Skeletal muscle tissue (tissue), 4 donors: ENCODE results near the gene P2RY6. TPM values are rescaled to one million over a fixed set of nuclear protein-coding genes. Genes with fewer than 3 reads are reported as not detected.

Source experiments
- H3K27ac ChIP-seq: one replicate; pipeline ENCODE4 v1.7.0; 2013; ENCODE audit warnings: mild to moderate bottlenecking, low read depth, low read length, inconsistent platforms
- H3K27me3 ChIP-seq, 3 donors: one replicate each; pipeline ENCODE4 v1.7.0; 2013; ENCODE audit warnings: low read length in 3 of 3; ENCODE audit not compliant: control insufficient read depth in 3 of 3, insufficient read depth in 3 of 3
- H3K36me3 ChIP-seq, 3 donors: one replicate each; pipeline ENCODE4 v1.7.0; 2013; ENCODE audit warnings: low read length in 3 of 3; ENCODE audit not compliant: control insufficient read depth in 3 of 3, insufficient read depth in 3 of 3
- H3K4me1 ChIP-seq, 3 donors: one replicate each; pipeline ENCODE4 v1.7.0; 2013; ENCODE audit warnings: low read length in 3 of 3, mild to moderate bottlenecking in 3 of 3; ENCODE audit not compliant: control insufficient read depth in 3 of 3, insufficient read depth in 3 of 3
- H3K4me3 ChIP-seq, 3 donors: one replicate each; pipeline ENCODE4 v1.7.0; 2013; ENCODE audit warnings: low read length in 3 of 3
- H3K9ac ChIP-seq, 3 donors: one replicate each; pipeline ENCODE4 v1.7.0; 2013; ENCODE audit warnings: low read length in 3 of 3, mild to moderate bottlenecking in 3 of 3, moderate library complexity in 2 of 3, low read depth in 1 of 3
- H3K9me3 ChIP-seq, 3 donors: one replicate each; pipeline ENCODE4 v1.7.0; 2013; ENCODE audit warnings: low read length in 3 of 3; ENCODE audit not compliant: control insufficient read depth in 3 of 3
- total RNA-seq: library from RNA; depleted of rRNA; stranded (reverse); fragments of >200 nt; gene quantifications from one replicate; pipeline ENCODE4 v1.2.3, GENCODE V29; 2014
- donor health status: Osteomylitis.

Gene P2RY6
- total RNA-seq, 1 donor from 2014 or later, result 2.1 TPM

DNA sequence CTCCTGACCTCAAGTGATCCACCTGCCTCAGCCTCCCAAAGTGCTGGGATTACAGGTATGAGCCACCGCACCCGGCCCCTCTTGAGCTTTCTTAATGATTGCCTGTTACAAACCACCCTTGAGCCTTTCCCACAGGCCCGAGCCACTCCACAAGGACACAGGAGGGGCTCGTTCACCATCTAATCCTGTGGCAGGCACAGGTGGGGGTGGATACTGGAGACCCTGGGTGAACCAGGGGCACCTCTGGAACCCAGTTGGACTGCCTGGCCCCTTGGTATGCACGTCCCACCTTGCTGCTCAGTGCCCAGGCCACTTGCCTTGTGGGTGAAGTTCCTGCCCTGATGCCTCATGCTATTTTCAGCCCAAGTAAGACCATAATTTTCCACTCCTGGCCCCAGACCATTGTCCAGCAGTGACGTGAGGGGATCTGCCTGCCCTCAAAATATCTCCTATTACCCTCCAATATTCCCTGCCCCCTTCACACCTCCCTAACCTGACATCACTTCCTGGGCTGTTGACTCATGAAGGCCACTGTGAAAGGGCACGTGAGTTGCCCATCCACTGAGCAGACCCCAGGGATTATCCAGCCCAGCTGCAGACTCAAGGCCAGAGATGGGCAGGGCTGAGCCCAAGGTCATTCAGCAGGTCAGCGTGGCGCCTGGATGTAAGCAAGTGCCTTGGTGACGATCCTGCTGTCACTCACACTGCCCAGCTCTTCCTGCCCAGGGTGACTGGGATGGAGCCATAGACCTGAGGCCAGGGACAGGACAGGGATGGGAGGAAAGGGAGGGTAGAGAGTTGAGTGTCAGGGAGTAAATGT lies 34.5 kb upstream of the P2RY6 start:
- Histone ChIP-seq H3K27me3 (no peaks in the 10 kb centered on the region), H3K9ac (peak overlapping the region; percentile 68 to 81 (median 72)), H3K9me3 (no peaks in the 10 kb centered on the region), H3K36me3 (peaks cover 6 to 15% (median 13%) of the 10 kb centered on the region in 3 donors), H3K4me3 (peak overlapping the region in 2 of 3 donors; percentile 6 to 60), H3K27ac (peak overlapping the region; percentile 96), H3K4me1 (peaks cover 82 to 98% (median 97%) of the 10 kb centered on the region in 3 donors)

DNA sequence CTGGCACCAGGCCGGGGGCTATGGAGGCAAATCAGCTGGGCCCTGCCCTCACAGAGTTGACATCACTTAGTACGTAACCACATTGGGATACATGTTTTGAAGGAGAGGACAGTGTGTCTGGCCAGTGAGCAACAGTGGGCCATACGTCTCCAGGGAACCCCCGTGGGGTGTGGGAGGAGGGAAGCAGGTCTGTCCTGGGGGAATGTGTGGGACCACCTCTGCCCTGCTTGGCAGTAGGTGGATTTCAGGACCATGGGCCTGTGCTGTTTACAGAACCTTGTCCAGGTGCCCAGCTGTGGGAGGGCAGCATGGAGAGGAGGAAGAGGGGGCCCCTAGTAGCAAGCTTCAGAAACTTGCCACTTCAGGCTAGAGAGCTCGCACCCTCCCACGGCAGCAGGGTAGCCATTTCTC lies 33.0 kb upstream of the P2RY6 start:
- H3K4me3 ChIP-seq, result peak overlapping the region in 1 of 3 donors; percentile 6
- H3K27ac ChIP-seq, result peak overlapping the region; percentile 96
- H3K36me3 ChIP-seq, result peaks cover 6 to 13% (median 10%) of the 10 kb centered on the region in 3 donors
- no peaks in the 10 kb centered on the region for H3K9me3 ChIP-seq
- H3K27me3 ChIP-seq, result no peaks in the 10 kb centered on the region
- H3K9ac ChIP-seq, result peak overlapping the region; percentile 66 to 81 (median 74)
- H3K4me1 ChIP-seq, result peaks cover 80 to 90% (median 89%) of the 10 kb centered on the region in 3 donors

DNA sequence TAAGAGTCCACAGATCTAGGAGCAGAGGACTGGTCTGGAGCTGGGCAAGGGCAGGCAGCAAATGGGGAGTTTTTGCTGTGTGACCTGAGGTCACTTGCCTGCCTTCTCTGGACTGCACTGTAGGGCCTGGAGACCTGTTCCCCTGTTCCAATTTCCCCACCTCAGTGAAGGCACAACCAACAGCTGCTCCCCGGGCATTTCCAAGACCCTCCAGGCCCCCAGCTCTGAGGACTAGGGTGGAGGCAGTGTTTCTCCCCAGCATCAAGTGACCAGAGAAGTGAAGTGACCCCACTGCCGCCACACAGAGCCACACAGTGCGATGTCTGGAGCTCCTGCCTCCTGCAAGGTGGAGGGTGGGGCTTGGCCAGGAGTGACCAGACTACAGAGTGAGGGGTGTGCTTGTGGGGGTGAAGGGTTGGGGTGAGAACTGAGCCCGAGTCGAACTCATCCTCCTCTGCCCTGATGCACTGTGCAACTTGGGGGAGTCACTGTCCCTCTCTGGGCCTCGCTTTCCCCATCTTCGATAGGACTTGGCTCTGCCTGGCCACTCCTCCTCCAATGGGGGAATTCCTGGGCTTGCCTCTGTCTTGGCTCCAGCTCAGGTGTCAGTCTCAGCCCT lies 32.5 kb upstream of the P2RY6 start:
- H3K27ac ChIP-seq, result peak overlapping the region; percentile 96
- H3K9me3 ChIP-seq, result no peaks in the 10 kb centered on the region
- peak overlapping the region in 2 of 3 donors; percentile 74 to 81 for H3K9ac ChIP-seq
- no peaks in the 10 kb centered on the region for H3K27me3 ChIP-seq
- peaks cover 74 to 84% (median 83%) of the 10 kb centered on the region in 3 donors for H3K4me1 ChIP-seq
- H3K4me3 ChIP-seq, result peak overlapping the region in 1 of 3 donors; percentile 35
- peaks cover 1 to 7% (median 5%) of the 10 kb centered on the region in 3 donors for H3K36me3 ChIP-seq

DNA sequence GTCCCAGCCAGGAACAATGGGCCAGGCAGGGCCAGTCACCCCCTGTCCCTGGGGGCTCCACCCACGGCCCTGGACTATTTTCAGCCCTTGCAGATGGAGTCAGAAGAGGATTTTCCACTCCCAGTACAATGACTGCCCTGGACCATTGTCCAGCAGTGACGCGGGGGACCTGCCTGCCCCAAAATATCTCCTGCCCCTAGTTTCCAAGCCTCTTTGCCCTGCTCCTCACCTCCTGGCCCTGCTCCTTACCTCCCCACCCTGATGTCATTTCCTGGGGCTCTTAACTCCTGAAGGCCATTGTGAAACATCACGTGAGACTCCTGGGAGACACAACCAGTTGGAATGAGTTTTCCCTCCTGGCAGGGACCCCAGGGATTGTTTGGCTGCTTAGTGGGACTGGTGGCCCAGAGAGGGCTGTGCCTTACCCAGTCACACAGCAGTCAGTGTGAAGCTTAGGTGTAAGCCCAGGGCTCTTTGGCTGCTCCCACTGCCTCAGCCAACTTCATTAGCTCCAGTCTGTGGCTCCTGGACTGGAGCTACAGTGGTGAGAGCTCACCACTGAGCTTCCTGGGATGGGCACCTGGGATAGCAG lies 31.9 kb upstream of the P2RY6 start:
- no peaks in the 10 kb centered on the region for H3K27me3 ChIP-seq
- peaks cover under 1 to 3% (median 2%) of the 10 kb centered on the region in 3 donors for H3K36me3 ChIP-seq
- peak overlapping the region; percentile 34 to 66 (median 62) for H3K9ac ChIP-seq
- H3K4me3 ChIP-seq, result peak overlapping the region in 1 of 3 donors; percentile 13
- H3K4me1 ChIP-seq, result peaks cover 68 to 78% (median 77%) of the 10 kb centered on the region in 3 donors
- no peaks in the 10 kb centered on the region for H3K9me3 ChIP-seq
- H3K27ac ChIP-seq, result peak overlapping the region; percentile 96

DNA sequence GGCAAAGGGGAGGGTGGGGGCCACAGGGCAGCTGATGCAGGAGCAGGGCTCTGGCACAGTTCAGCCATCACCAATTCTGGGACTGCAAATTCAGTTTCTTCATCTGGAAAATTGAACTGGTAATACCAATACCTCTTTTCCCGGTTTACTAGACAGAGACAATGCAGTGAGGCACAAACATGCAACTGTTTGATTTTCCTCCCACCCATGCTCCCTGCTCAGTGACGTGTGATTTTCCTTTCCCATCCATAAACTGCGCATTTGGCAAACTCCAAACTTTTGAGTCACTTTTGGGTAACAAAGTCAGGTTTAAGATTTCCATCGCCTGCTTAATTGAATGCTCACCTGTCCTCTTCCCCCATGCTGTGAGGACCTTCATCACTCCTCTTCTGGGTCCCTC lies 30.8 kb upstream of the P2RY6 start:
- H3K27ac ChIP-seq, result peak overlapping the region; percentile 96
- peaks cover 58 to 68% (median 67%) of the 10 kb centered on the region in 3 donors for H3K4me1 ChIP-seq
- H3K9ac ChIP-seq, result peak overlapping the region in 1 of 3 donors; percentile 66
- no peaks in the 10 kb centered on the region for H3K27me3 ChIP-seq
- H3K9me3 ChIP-seq, result no peaks in the 10 kb centered on the region
- H3K36me3 ChIP-seq, result peaks cover 0 to 2% (median 1%) of the 10 kb centered on the region in 3 donors
- H3K4me3 ChIP-seq, result no peak overlapping the region

DNA sequence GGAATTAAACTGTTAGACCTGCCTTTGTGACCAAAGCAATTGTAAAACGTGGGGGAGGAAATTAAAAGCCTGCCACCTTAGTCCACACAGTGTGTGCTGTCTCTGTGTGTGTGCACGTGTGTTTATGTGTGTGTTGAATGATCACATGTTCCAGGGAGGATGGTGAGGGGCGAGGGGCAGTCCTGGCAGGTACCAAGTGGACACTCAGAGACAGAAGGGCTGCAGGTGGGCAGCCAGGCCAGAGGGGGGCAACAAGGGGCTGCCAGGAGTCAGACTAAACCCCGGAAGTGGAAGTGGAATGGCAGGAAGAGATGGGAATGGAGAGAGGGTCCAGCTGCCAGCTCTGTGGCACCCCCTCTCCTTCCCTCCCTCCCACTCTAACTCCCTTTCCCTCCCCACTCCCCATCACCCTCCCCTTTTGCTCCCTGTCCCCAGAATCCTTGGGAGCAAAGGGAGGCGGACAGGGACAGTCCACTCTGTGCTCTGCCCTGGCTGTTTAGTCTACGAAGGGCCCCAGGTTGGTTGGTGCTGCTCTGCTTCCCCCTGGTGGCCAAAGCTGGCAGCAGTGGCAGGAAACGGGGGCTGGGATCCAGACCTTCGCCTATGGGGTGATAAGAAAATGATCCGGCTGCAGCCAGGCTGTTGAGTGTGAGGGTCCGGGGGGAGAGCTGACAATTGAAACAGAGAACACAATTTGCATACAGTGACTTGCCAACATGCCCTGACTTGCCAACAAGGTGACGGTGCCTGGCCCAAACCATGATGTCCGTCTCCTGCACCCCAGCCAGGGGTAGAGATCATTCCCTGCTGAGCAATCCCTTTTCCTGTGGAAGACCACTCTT lies 29.7 kb upstream of the P2RY6 start:
- no peaks in the 10 kb centered on the region for H3K27me3 ChIP-seq
- H3K4me3 ChIP-seq, result peak overlapping the region in 2 of 3 donors; percentile 31 to 35
- H3K9ac ChIP-seq, result peak overlapping the region; percentile 10 to 35 (median 33)
- H3K4me1 ChIP-seq, result peaks cover 47 to 56% (median 56%) of the 10 kb centered on the region in 3 donors
- H3K27ac ChIP-seq, result peak overlapping the region; percentile 17
- H3K36me3 ChIP-seq, result peaks cover 0 to 2% (median 1%) of the 10 kb centered on the region in 3 donors
- no peaks in the 10 kb centered on the region for H3K9me3 ChIP-seq

DNA sequence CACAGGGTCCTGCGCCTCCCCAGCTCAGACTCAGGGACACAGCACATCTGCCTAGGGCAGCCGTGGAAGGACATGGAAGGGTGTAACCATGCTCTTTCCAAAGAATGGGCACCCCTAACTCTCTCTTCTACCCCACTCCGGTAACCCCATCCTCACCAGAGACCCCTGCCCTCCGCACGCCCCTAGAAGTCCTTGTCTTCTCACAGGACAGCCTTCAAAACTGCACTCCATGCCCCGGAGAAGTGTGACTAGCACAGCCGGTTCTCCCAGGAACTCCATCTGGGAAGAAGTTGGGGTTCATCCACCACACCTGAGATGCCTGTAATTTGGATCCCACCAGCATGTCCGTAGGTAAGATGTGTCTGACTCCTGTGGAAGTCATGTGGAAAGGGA lies 29.0 kb upstream of the P2RY6 start:
- Histone ChIP-seq H3K4me1 (peaks cover 41 to 50% (median 49%) of the 10 kb centered on the region in 3 donors), H3K27me3 (no peaks in the 10 kb centered on the region), H3K36me3 (peaks cover 0 to 2% (median 1%) of the 10 kb centered on the region in 3 donors), H3K4me3 (no peak overlapping the region), H3K9ac (peak overlapping the region in 1 of 3 donors; percentile 10), H3K27ac (no peak overlapping the region), H3K9me3 (no peaks in the 10 kb centered on the region)

DNA sequence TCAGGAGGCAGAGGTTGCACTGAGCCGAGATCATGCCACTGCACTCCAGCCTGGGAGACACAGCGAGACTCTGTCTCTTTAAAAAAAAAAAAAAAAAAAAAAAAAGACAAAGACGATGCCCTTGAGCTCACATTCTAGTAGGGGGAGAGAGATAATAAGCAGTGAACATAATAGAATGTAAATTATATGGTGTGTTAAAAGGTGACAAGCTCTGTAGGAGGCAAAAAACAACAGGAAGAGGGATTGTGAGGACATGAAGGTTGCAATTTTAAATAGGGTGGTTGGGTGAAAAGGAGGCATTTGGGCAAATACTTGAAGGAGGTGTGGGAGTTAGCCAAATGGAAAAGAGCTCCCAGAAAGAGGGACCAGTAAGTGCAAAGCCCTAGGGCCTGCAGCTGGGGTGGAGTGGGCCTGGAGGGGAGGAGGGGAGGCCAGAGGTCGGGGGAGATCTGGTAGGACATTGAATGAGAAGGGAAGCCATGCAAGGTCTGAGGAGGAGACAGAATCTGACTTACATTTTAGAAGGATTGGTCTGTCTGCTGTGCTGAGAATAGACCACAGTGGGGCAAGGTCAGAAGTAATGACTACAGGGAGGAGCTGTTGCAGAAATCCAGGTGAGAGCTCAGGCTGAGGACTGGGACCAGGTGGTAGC lies 27.4 kb upstream of the P2RY6 start:
- H3K9ac ChIP-seq, result no peak overlapping the region
- peaks cover 28 to 34% (median 33%) of the 10 kb centered on the region in 3 donors for H3K4me1 ChIP-seq
- H3K27ac ChIP-seq, result no peak overlapping the region
- peaks cover 0 to 2% (median 1%) of the 10 kb centered on the region in 3 donors for H3K36me3 ChIP-seq
- H3K9me3 ChIP-seq, result no peaks in the 10 kb centered on the region
- no peaks in the 10 kb centered on the region for H3K27me3 ChIP-seq
- H3K4me3 ChIP-seq, result no peak overlapping the region

DNA sequence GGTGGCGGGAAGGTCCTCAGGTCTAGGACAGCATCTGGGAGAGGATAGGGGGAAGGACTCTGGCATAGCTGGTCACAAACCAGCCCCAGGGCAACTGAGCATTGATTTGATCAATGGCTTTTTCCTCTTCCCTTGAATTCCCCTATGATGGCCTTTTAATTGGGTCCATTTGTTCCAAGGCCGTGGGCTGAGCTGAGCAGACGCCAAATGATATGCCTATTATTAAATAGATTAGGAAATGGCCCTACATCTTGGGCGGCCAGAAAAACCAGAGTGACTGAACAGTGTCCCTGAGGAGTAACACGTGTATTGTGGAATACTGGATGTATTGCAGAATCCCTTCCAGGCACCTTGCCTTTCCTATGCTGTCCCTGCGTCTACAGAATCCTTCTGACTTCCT lies 26.7 kb upstream of the P2RY6 start:
- H3K27me3 ChIP-seq, result no peaks in the 10 kb centered on the region
- no peaks in the 10 kb centered on the region for H3K9me3 ChIP-seq
- no peak overlapping the region for H3K27ac ChIP-seq
- no peak overlapping the region for H3K9ac ChIP-seq
- no peak overlapping the region for H3K4me3 ChIP-seq
- peaks cover 22 to 26% (median 26%) of the 10 kb centered on the region in 3 donors for H3K4me1 ChIP-seq
- H3K36me3 ChIP-seq, result peaks cover 0 to 2% (median 1%) of the 10 kb centered on the region in 3 donors
